Heart right ventricle (tissue), 16 donors: ENCODE data around the gene FYN. TPM values are rescaled to one million over a fixed set of nuclear protein-coding genes. Genes with fewer than 3 reads are reported as not detected.
A peak's percentile ranks its signal among the peaks of the same experiment; 100 is the strongest.

Source experiments
- ATAC-seq, 8 donors: fragments of 200-7000 bp; cut with Tn5 transposase; one replicate each; pipeline ENCODE4 v1.9.1; 2020; ENCODE audit warnings: mild to moderate bottlenecking in 8 of 8, moderate library complexity in 8 of 8, moderate number of reproducible peaks in 1 of 8
- DNase-seq, 2 donors: peaks; one replicate each; pipeline ENCODE4 v3.0.0-alpha.2; 2020
- H3K27ac ChIP-seq, 10 donors: fragments of 200-600 bp; sonication (generic) in 2 of 10; one replicate each; pipeline versions ENCODE4 v1.5.0 to v1.8.0; 2020 to 2022; ENCODE audit warnings: mild to moderate bottlenecking in 3 of 10
- H3K27me3 ChIP-seq, 7 donors: fragments of 200-600 bp; one replicate each; pipeline ENCODE4 v1.8.0; 2021 to 2022; ENCODE audit warnings: mild to moderate bottlenecking in 2 of 7
- H3K36me3 ChIP-seq, 9 donors: fragments of 200-600 bp; sonication (generic) in 1 of 9; one replicate each; pipeline versions ENCODE4 v1.5.0 to v1.8.0; 2020 to 2022; ENCODE audit warnings: mild to moderate bottlenecking in 2 of 9
- H3K4me1 ChIP-seq, 9 donors: fragments of 200-600 bp; sonication (generic) in 1 of 9; one replicate each; pipeline versions ENCODE4 v1.5.0 to v1.8.0; 2020 to 2022; ENCODE audit warnings: mild to moderate bottlenecking in 4 of 9
- H3K4me3 ChIP-seq, 10 donors: fragments of 200-600 bp; sonication (generic) in 2 of 10; one replicate each; pipeline versions ENCODE4 v1.5.0 to v1.8.0; 2020 to 2022; ENCODE audit warnings: mild to moderate bottlenecking in 7 of 10, moderate library complexity in 2 of 10
- H3K9me3 ChIP-seq, 11 donors: fragments of 200-600 bp in 10 of 11; sonication (generic) in 2 of 11; one replicate each; pipeline versions ENCODE4 v1.5.0 to v1.8.0; 2013 to 2022; ENCODE audit warnings: mild to moderate bottlenecking in 2 of 11, control low read depth in 1 of 11, moderate library complexity in 1 of 11
- CTCF ChIP-seq, 9 donors: fragments of 200-600 bp; sonication (generic) in 2 of 9; IDR thresholded peaks; one replicate each; pipeline versions ENCODE4 v1.5.0 to v1.8.0; 2021 to 2022; ENCODE audit warnings: antibody characterized with exemption in 9 of 9, mild to moderate bottlenecking in 5 of 9, moderate library complexity in 1 of 9
- WGBS, 2 donors: extraction: QIAGEN DNeasy Blood & Tissue Kit; methylation state at CpG; one replicate each; pipeline ENCODE4 v1.1.7; 2013; ENCODE audit warnings: inconsistent platforms in 1 of 2; 5-methylcytosine and 5-hydroxymethylcytosine counted together
- intact Hi-C, 10 donors: fragments of 100-400 bp; cut with DNase I; formaldehyde crosslinking; loops; one replicate each; pipeline versions ENCODE4 v1.11.1 to v1.14.2; 2022
- polyA plus RNA-seq, 2 donors: library from polyadenylated mRNA; stranded (reverse); fragments of 200-250 nt; gene quantifications; one replicate each; pipeline ENCODE4 v1.2.3, GENCODE V29; 2013
- total RNA-seq, 10 donors: library from RNA; stranded (reverse); fragmentation: NEBNext Ultra II Directional in 3 of 10; extraction: Animal tissue kit (Norgen Biotek cat#: 25700) in 3 of 10; gene quantifications; one replicate each; pipeline versions ENCODE4 v1.2.1 to v1.2.4, GENCODE V29; 2021 to 2023
- donor health status: Arrhythmogenic right ventricular cardiomyopathy.
- donor health status: ischemic (EF 13 %, LVEDD 7.1; RV severe dilation, severe dysfunction).
- donor health status: healthy with polysubstance abuse.
- donor health status: DM: no; HTN: yes; CAD: no.
- donor health status: DM: no; HTN: no; CAD: no.
- donor health status: ischemic (EF 25% LVEDD 6.9; RV normal size, moderate dysfunction).
- donor health status: ischemic (EF 25% LVEDD 5.7; RV mildly dilated, moderate dysfunction).
- donor health status: healthy.
- donor health status: DM: yes; HTN: yes; CAD: no.
- donor health status: Ischemic cardiomyopathy.
- donor health status: ischemic (EF 35%, LVEDD 5.7; RV mildly dilated, moderate dysfunction).
- donor health status: nonischemic (EF 11% LVEDD 7.7; RV severe dilation, severe dysfunction).
- donor health status: DM: yes; HTN: yes; CAD: no.
- donor health status: PGD.
- donor health status: ischemic (EF 29% LVEDD 5.4; RV normal size, mild dysfunction).
- donor health status: nonischemic (EF 23%, LVEDD 6.1; RV moderate dilation, normal function).

FYN gene
- total and polyA plus RNA-seq, 12 donors = 19.1 to 58.1 (median 42.2) TPM

GRCh38 chr6:111843347-111844147 is 29.7 kb downstream of the FYN start:
- peaks cover 0 to 7% (median 0%) of the 10 kb centered on the region in 9 donors for H3K36me3 ChIP-seq
- H3K27me3 ChIP-seq = no peaks in the 10 kb centered on the region
- no peak overlapping the region for H3K4me3 ChIP-seq
- H3K27ac ChIP-seq = peak overlapping the region in 8 of 10 donors; percentile 5 to 74 (median 41)
- DNase-seq (no peak), ATAC-seq (peak in 7 of 8 donors; percentile 34 to 71 (median 45))
- intact Hi-C loops = no loop called here
- H3K9me3 ChIP-seq = no peaks in the 10 kb centered on the region
- WGBS, 2 donors = 52 to 56% methylated on average over 7 of the region's 7 CpGs
- peaks cover 22 to 100% (median 81%) of the 10 kb centered on the region in 9 donors for H3K4me1 ChIP-seq
- no peak for TF ChIP-seq CTCF (IDR thresholded peaks at IDR 0.05)

GRCh38 chr6:111842891-111843290 is 30.4 kb downstream of the FYN start:
- TF ChIP-seq CTCF (IDR thresholded peaks at IDR 0.05) = no peak
- Histone ChIP-seq H3K9me3 (no peaks in the 10 kb centered on the region), H3K4me3 (no peak overlapping the region), H3K27me3 (no peaks in the 10 kb centered on the region), H3K27ac (peak overlapping the region in 7 of 10 donors; percentile 4 to 74 (median 47)), H3K36me3 (peaks cover 0 to 7% (median 0%) of the 10 kb centered on the region in 9 donors), H3K4me1 (peaks cover 22 to 99% (median 75%) of the 10 kb centered on the region in 9 donors)
- ATAC-seq (peak in 4 of 8 donors; percentile 25 to 39 (median 34)), DNase-seq (no peak)
- intact Hi-C loops = no loop called here
- WGBS, 2 donors = 32 to 46% methylated on average over 4 of the region's 4 CpGs

GRCh38 chr6:111842271-111842822 is 30.9 kb downstream of the FYN start:
- Histone ChIP-seq H3K4me1 (peaks cover 22 to 93% (median 69%) of the 10 kb centered on the region in 9 donors), H3K36me3 (peaks cover 0 to 7% (median 0%) of the 10 kb centered on the region in 9 donors), H3K27ac (peak overlapping the region in 7 of 10 donors; percentile 34 to 74 (median 47)), H3K4me3 (no peak overlapping the region), H3K9me3 (no peaks in the 10 kb centered on the region), H3K27me3 (no peaks in the 10 kb centered on the region)
- no peak for DNase-seq
- WGBS, 2 donors = 86 to 89% methylated on average over 9 of the region's 9 CpGs
- TF ChIP-seq CTCF (IDR thresholded peaks at IDR 0.05) = no peak
- intact Hi-C loops = no loop called here
- ATAC-seq = peak in 1 of 8 donors; percentile 6

GRCh38 chr6:111841822-111842221 is 31.4 kb downstream of the FYN start:
- Histone ChIP-seq H3K4me3 (no peak overlapping the region), H3K27me3 (no peaks in the 10 kb centered on the region), H3K36me3 (peaks cover 0 to 7% (median 0%) of the 10 kb centered on the region in 9 donors), H3K4me1 (peaks cover 22 to 88% (median 64%) of the 10 kb centered on the region in 9 donors), H3K27ac (peak overlapping the region in 5 of 10 donors; percentile 10 to 74 (median 43)), H3K9me3 (no peaks in the 10 kb centered on the region)
- WGBS, 2 donors = 44 to 56% methylated on average over 6 of the region's 6 CpGs
- ATAC-seq (peak in 4 of 8 donors; percentile 25 to 44 (median 30)), DNase-seq (peak in 1 of 2 donors; percentile 44)
- intact Hi-C loops = no loop called here
- no peak for TF ChIP-seq CTCF (IDR thresholded peaks at IDR 0.05)
